GM19452 (cell line): Measurements from ENCODE around the gene RAB31.

Experiments
- ATAC-seq: cut with Tn5 transposase; IDR thresholded peaks from one replicate; pipeline ENCODE4 v1.9.1; 2021; ENCODE audit not compliant: unreplicated experiment

The RAB31 gene

DNA sequence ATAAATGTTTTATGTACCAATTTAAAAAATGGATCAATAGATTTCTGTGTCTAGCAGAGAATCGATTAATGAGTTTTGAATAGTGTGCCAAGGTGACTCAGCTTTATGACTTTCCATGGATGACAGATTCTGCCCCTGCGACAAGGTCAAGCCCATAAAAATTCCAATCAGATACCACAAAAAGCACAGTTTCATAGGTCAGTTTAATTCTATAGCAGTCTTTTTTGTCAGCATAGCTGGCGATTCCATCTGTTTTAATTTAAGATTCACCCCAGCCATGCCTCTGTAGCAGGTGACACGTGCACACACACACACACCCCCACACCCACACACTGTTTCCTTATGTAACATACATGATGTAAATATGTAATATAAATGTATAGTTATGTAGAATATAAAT, 28.9 kb downstream of the RAB31 start:
- ATAC-seq, result no peak

DNA sequence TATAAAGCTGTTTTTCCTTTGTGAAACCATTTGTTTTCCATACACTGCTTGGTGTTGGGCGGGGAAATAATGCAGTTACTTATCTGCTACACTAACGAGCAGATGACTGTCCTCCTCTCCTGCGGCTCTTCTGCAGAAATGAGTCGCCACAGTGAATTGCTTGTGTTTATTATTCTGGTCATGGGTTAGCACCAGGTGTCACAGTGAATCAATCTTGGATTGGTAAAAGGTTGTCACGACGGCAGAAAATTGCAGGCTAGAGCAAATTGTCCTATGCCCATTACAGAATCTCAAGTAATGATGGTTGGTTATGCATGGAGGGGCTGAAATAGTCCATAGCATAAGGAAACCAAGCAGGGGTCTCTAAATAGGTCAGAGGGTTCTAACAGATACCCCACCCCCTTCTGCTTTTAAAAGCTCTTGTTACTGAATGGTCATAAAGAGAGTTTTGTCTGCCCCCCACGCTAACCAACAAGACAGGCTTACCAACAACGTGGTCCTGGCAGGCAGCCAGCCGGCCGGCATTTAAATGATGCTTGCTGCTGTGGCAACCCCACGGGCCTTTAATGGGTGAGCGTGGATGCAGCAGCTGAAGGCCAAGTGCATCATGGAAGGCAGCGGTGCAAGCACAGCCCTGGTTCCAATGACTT, 29.5 kb downstream of the RAB31 start:
- ATAC-seq, result no peak

GRCh38 chr18:9738266-9738969, 30.3 kb downstream of the RAB31 start:
- no peak for ATAC-seq

- ATAC-seq, result no peak
Measured at GRCh38 chr18:9739516-9739915, 31.4 kb downstream of the RAB31 start.

GRCh38 chr18:9740071-9740470, 32.0 kb downstream of the RAB31 start:
- ATAC-seq, result no peak

DNA sequence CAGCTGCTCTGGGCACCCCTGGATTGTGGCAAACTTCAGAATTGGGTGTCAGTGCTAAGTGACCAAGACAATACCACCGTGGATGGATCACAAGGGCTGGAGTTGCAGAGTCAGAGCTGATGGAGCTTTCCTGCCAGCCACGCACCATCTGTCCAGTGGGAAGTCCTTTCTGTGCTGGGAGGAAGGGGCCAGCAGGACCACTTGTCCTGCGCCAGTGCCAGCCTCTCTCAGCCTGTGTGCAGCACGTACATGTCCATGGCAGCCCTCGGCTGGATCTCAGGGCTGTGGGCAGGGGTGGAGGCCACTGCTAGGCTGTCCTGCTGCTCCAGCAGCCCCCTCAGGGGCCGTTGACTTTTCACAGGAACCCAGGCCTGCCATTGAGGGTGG, 33.3 kb downstream of the RAB31 start:
- no peak for ATAC-seq

DNA sequence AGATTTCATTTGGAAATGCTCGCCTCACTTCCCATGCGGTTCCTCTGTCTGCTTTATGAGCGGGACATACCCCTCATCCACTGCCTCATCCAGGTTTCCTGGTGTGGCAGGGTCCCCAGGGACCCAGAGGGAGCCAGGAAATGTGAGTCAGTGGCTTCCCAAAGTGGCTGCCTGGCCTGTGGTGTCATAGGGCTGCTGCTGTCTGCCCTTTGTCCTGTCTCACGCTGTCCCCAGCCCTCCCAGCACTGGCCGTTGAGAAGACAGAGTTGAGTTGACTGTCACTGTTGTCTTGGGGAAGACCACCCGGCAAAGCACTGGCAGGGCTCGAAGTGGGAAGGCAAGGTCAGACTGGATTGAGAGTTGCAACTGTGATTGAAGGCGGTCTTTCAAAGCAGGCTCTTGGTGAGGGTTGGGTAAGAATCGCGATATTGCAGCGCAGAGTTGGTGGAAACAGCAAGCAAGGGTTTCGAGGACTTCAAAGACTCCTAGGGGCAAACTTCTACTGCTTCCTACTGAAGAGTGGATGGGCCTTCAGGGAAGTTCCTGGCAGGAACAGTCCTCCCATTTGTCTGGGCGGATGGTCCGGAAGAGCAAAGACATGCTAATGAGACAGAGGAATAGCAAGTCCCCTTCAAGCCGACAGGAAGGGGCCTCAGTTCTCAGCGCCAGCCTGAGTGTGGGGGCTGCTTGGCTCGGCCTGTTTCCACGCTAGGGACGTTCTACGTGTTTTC, 33.9 kb downstream of the RAB31 start:
- no peak for ATAC-seq

DNA sequence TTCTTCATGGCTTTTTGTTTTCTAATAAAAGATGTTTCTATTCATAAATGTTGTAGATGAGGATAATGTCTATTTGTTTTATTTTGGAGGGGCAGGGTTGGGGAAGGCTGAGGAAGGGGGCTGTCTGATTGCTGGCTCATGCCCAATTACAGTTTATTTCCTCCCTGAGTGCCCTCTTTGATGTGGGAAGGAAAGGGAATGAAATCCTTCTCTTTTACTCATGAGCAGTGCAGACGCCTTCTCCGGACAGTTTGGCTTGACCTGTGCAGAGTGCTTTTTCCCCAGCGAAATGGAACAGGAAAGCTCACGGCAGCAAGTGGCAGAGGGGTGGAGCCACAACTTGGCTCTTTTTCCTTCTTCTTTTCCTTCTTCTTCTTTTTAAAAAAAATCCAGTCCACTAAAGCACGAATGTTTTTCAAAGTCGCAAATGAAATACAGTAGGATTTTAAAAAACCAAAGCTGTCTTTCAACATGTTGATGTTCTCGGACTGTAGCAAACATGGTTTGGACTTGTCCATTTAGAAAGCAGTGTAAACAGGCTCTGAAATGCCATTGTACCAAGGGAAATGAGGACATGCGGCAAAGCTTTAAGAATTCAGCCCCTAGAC, 34.5 kb downstream of the RAB31 start:
- no peak for ATAC-seq

DNA sequence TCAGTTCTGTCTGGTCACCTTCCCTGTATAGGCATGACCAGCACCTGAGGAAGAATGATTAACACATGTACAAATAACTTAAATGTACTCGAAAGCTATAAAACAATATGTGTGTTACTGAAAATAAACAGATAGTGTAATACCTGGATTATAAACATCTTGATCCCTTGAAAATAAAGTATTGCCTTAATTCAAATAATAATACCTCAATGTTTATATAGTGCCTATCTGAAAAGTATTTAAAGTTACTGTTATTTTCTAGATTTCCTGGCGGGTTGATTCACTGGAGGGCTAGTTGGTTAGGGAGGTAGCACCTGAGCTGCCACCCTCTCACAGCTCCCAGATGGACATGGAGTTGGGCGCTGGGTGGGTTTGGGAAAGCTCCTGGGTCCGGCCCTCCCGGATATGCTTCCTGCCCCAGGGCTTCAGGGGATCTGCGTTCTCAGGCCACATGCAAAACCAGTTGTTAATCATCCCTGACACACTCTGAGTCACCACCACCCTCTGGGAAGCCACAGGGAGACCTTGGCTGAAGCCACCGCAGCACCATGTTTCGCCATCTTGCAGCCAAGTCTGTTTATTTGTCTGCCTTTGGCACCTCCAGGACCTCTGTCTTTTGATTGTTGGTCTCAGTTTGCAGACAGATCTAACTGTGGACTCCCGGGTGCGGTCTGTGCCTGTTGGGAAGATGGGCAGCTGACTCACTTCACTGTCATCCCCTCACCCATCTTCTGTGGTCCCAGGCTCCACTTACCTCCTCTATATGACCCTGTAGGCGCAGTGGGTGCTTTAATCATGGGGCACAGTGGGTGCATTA, 35.3 kb downstream of the RAB31 start:
- ATAC-seq, result no peak

GRCh38 chr18:9746958-9747357, 38.9 kb downstream of the RAB31 start:
- no peak for ATAC-seq

DNA sequence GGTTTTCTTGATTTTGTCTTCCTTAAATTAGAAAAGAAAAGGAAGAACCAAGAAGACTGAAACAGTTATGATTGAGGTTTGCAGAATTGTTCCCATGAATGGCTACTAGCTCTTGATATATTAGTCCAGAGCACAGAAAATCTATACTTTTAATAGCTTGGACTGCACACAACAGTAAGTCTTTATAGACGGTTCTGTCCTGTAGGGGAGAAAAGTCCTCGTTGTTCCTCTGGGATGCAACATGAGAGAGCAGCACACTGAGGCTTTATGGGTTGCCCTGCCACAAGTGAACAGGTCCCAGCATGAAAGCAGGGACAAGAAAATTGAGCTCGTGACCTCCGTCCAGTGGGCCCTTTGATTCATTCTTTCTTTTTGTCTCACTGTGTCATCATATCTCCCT, 41.5 kb downstream of the RAB31 start:
- no peak for ATAC-seq

- no peak for ATAC-seq
Measured at GRCh38 chr18:9750112-9750511, 42.0 kb downstream of the RAB31 start.

DNA sequence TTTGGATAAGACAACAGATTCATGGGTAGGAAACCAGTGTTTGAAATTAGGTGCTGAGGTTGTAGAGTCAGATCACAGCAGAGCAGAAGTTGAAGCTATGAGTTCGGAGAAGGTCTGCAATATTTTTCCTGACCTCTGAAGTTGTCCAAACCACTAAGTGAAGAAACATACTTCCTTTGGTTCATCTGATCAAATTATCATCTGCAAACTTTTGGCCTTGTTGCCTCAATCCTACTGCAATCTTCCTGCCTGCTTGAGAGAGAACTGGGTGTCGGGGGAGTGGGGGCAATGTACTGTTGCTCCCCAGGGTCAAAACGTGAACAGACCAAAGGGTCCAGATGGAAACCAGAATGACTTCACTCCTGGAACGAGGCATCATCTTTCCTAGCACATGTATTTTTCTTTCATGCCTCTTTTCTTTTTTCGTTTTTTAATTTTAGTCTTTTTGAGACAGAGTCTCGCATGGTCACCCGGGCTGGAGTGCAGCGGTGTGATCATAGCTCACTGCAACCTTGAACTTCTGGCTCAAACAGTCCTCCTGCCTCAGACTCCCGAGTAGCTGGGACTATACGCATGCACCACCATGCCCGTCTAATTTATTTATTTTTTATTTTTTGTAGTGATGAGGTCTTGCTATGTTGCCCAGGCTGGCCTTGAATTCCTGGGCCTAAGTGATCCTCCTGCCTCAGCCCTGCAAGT, 42.7 kb downstream of the RAB31 start:
- no peak for ATAC-seq

- no peak for ATAC-seq
Measured at GRCh38 chr18:9751371-9752031, 43.4 kb downstream of the RAB31 start.

DNA sequence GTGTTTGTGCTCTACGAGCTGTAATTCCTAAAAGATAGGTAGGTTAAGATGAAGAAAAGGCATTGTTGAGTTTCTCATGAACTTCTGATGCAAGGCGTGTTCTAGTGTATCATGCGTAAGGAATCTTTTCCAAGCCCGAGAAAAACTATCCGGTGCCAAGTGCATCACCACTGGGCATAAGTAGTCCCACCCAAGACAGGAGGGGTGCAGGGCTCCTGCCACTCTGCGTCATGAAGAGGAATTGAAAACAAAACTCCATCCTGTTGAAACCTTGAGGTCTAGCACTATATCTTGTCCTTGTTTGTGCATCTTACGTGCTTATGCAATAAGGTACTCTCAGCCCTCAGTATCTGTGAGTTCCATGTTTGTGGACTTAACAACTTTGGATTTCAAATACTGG, 45.7 kb downstream of the RAB31 start:
- no peak for ATAC-seq

DNA sequence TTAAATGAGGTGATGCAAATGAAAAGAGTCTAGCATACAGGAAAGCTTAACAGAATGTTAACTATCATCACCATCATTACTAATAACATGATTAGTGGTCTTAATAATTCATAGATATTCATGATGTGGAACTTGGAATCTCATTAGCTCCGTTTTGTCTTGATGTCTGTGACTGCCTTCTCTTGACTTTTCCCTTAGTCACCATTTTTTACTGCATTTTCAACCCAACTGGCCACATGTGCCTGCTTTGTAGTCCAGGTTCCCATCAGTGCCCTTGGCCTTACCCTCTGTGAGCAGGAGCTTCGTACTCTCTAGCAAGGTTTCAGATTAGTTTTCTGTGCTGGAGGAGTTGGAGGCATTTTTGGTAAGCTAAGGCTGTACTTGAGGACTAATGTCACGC, 47.0 kb downstream of the RAB31 start:
- ATAC-seq, result no peak

DNA sequence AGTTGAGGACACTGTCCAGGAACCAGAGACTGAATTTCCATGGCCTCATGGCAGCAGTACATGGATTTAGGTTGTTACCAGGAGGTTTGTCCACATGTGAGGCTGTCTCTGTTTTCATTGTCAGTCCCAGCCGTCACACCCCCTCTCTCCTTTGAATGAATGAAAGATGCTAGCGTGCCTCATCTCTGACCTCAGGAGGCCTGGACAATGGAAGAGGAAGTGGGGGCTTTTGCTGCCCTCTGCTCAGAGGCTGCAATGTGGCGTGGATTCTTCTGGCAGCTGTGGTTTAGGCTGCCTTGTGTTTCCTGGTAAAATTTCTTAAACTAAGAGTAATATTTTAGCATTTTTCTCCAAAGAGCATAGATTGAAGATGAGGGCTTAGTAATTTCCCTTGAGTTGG, 47.5 kb downstream of the RAB31 start:
- no peak for ATAC-seq

DNA sequence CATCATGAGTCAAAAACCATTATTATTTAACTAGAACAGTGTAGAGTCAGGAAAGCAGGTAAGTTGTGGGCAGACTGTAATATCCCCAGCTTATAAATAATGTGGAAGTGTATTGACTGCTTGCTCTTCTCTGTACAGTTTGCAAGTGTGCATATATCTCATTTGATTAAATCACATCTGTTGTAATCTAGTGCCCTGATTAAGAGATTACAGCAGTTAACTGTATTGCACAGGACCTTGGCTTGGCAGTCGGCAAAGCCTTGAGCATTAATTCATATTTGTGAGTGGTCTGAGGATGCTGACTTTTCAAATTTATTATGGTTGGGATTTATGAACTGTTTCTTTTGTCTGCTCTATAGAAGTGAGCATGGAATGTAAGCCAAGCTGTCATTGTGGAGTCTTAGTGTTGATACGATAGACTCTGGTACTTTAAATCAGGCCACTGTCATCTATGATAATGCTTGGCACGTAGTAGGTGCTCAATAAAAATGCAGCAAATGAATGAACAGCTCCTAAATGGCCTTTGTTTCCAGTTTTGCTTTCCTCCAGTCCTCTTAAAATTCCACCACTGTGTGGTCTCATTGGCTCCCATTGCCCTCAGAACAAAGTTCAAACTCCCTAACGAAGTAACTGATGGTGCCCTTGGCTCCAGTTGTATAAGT, 48.3 kb downstream of the RAB31 start:
- no peak for ATAC-seq

GRCh38 chr18:9756933-9757470, 48.9 kb downstream of the RAB31 start:
- ATAC-seq, result no peak
